KMS-11 (cell line): ENCODE measurements around the gene PTH1R.
A peak's percentile ranks its signal among the peaks of the same experiment; 100 is the strongest.

Experiments
- H2AFZ ChIP-seq: fragments of 200-600 bp; sonication (generic); 2 replicates; pipeline ENCODE4 v1.6.1; 2016; ENCODE audit warnings: antibody characterized with exemption, mixed run types, low read depth
- H3K27ac ChIP-seq: fragments of 200-600 bp; sonication (generic); 2 replicates; pipeline ENCODE4 v1.6.1; 2016; ENCODE audit warnings: mild to moderate bottlenecking, mixed run types
- H3K27me3 ChIP-seq: fragments of 200-600 bp; sonication (generic); 2 replicates; pipeline ENCODE4 v1.6.1; 2017; ENCODE audit warnings: mild to moderate bottlenecking, low read depth, mixed run types, moderate library complexity; ENCODE audit not compliant: insufficient read depth
- H3K36me3 ChIP-seq: fragments of 200-600 bp; sonication (generic); 2 replicates; pipeline ENCODE4 v1.6.1; 2017; ENCODE audit warnings: mild to moderate bottlenecking, mixed run types; ENCODE audit not compliant: insufficient read depth
- H3K4me1 ChIP-seq: fragments of 200-600 bp; sonication (generic); 2 replicates; pipeline ENCODE4 v1.6.1; 2016; ENCODE audit warnings: mild to moderate bottlenecking, low read depth, mixed run types; ENCODE audit not compliant: poor library complexity, severe bottlenecking
- H3K4me2 ChIP-seq: fragments of 200-600 bp; sonication (generic); 2 replicates; pipeline ENCODE4 v1.7.0; 2016; ENCODE audit warnings: mild to moderate bottlenecking, mixed run types
- H3K4me3 ChIP-seq: fragments of 200-600 bp; sonication (generic); IDR thresholded peaks from 2 replicates; pipeline ENCODE4 v1.6.1; 2017; ENCODE audit warnings: low read depth, low read length, mixed read lengths; ENCODE audit not compliant: insufficient read depth
- H3K79me2 ChIP-seq: fragments of 200-600 bp; sonication (generic); 2 replicates; pipeline ENCODE4 v1.6.1; 2016; ENCODE audit warnings: low read depth, mixed run types; ENCODE audit not compliant: insufficient read depth
- H3K9ac ChIP-seq: fragments of 200-600 bp; sonication (generic); 2 replicates; pipeline ENCODE4 v1.6.1; 2016; ENCODE audit warnings: mild to moderate bottlenecking, mixed run types
- H4K20me1 ChIP-seq: fragments of 200-600 bp; sonication (generic); 2 replicates; pipeline ENCODE4 v1.6.1; 2016; ENCODE audit warnings: mild to moderate bottlenecking, mixed run types; ENCODE audit not compliant: insufficient read depth
- CTCF ChIP-seq: fragments of 200-600 bp; sonication (generic); conservative IDR thresholded peaks from 2 replicates; pipeline ENCODE4 v1.6.1; 2017; ENCODE audit warnings: low read depth, mild to moderate bottlenecking, antibody characterized with exemption, low read length, moderate library complexity, mixed read lengths

PTH1R gene

GRCh38 chr3:46926871-46927717 is 49.6 kb downstream of the PTH1R start:
- H3K4me1 ChIP-seq: peaks cover 24% of the 10 kb centered on the region
- TF ChIP-seq CTCF: no peak
- H3K27ac ChIP-seq: no peak overlapping the region
- peaks cover 6% of the 10 kb centered on the region; the same call in 1 of the 2 replicates for H3K79me2 ChIP-seq
- H2AFZ ChIP-seq: no peak overlapping the region
- no peaks in the 10 kb centered on the region for H4K20me1 ChIP-seq
- no peaks in the 10 kb centered on the region for H3K36me3 ChIP-seq
- H3K27me3 ChIP-seq: no peaks in the 10 kb centered on the region
- no peak overlapping the region for H3K9ac ChIP-seq
- H3K4me3 ChIP-seq: no peak overlapping the region
- H3K4me2 ChIP-seq: no peak overlapping the region

- no peak for TF ChIP-seq CTCF
- H3K27ac ChIP-seq: no peak overlapping the region
- H3K4me1 ChIP-seq: peaks cover 30% of the 10 kb centered on the region
- H3K4me2 ChIP-seq: no peak overlapping the region
- H3K9ac ChIP-seq: no peak overlapping the region
- no peaks in the 10 kb centered on the region for H3K27me3 ChIP-seq
- no peak overlapping the region for H3K4me3 ChIP-seq
- H4K20me1 ChIP-seq: no peaks in the 10 kb centered on the region
- peaks cover 6% of the 10 kb centered on the region; the same call in 1 of the 2 replicates for H3K79me2 ChIP-seq
- H3K36me3 ChIP-seq: no peaks in the 10 kb centered on the region
- H2AFZ ChIP-seq: no peak overlapping the region
Measured at GRCh38 chr3:46927718-46928073, 50.2 kb downstream of the PTH1R start.

- no peaks in the 10 kb centered on the region for H4K20me1 ChIP-seq
- H3K4me3 ChIP-seq: no peak overlapping the region
- no peak overlapping the region for H2AFZ ChIP-seq
- H3K27me3 ChIP-seq: no peaks in the 10 kb centered on the region
- H3K4me2 ChIP-seq: 0 out of 2 replicates have a peak overlapping the region, but pooled peaks have one; percentile 19
- peaks cover 35% of the 10 kb centered on the region for H3K4me1 ChIP-seq
- H3K79me2 ChIP-seq: peaks cover 6% of the 10 kb centered on the region; the same call in 1 of the 2 replicates
- no peaks in the 10 kb centered on the region for H3K36me3 ChIP-seq
- no peak overlapping the region for H3K9ac ChIP-seq
- H3K27ac ChIP-seq: peak overlapping the region; percentile 23; the same call in 1 of the 2 replicates
- no peak for TF ChIP-seq CTCF
Measured at GRCh38 chr3:46928282-46928681, 50.8 kb downstream of the PTH1R start.

GRCh38 chr3:46929324-46929723 is 51.8 kb downstream of the PTH1R start:
- Histone ChIP-seq H3K27me3 (no peaks in the 10 kb centered on the region), H3K36me3 (no peaks in the 10 kb centered on the region), H4K20me1 (no peaks in the 10 kb centered on the region), H3K27ac (no peak overlapping the region), H3K4me3 (no peak overlapping the region), H3K79me2 (peaks cover 6% of the 10 kb centered on the region; the same call in 1 of the 2 replicates), H3K9ac (no peak overlapping the region), H3K4me1 (peaks cover 36% of the 10 kb centered on the region), H3K4me2 (no peak overlapping the region), H2AFZ (no peak overlapping the region)
- no peak for TF ChIP-seq CTCF
